ENCODE results near the gene CLPX. TPM values are rescaled to one million over a fixed set of nuclear protein-coding genes. Genes with fewer than 3 reads are reported as not detected.
"Not testable (repeated sequence)": the region's sequence is repeated elsewhere in the genome, so short reads cannot be mapped to it uniquely, and the experiment has no call there.

CLPX gene
- total RNA-seq, 1 experiment from 2014 or later, result 44.1 TPM

- Histone ChIP-seq H2AFZ (no peak overlapping the region), H3K4me1 (replicated peaks; ENCODE audit: insufficient read depth) (no peaks in the 10 kb centered on the region), H4K20me1 (ENCODE audit: insufficient read depth) (no peaks in the 10 kb centered on the region), H3K9me2 (ENCODE audit: insufficient read depth) (no peaks in the 10 kb centered on the region), H3K4me3 (no peak overlapping the region), H3F3A (ENCODE audit: insufficient read depth, low read depth) (no peaks in the 10 kb centered on the region), H3K27ac (no peak overlapping the region), H3K9me3 (ENCODE audit: insufficient read depth, low read depth) (no peaks in the 10 kb centered on the region), H3K36me3 (ENCODE audit: low read depth) (no peaks in the 10 kb centered on the region), H3K4me2 (no peak overlapping the region), H3K27me3 (ENCODE audit: insufficient read depth, low read depth) (no peaks in the 10 kb centered on the region), H3K79me2 (ENCODE audit: low read depth) (no peaks in the 10 kb centered on the region)
- intact Hi-C loops (cut with micrococcal nuclease; ENCODE audit: unreplicated experiment), result loop anchor here (5.0 kb wide), 1 partner anchor 368 kb away; no protein-coding TSS in a partner anchor
- CTCF ChIA-PET, result interaction anchor here (1.5 kb wide), 1 partner anchor 14 kb away, joined by 3 read pairs; no protein-coding TSS in a partner anchor
- POLR2A ChIA-PET (ENCODE audit: unreplicated experiment), result no interaction called here
- no peak for DNase-seq
- BruUV-seq (replicated peaks), result no TSS peak
- no peak for TF ChIP-seq EZH2 (IDR thresholded peaks at IDR 0.05; ENCODE audit: low read depth)
- TF ChIP-seq CTCF (conservative IDR thresholded peaks at IDR 0.05), result no peak
Measured at GRCh38 chr15:65100442-65100841, 84.7 kb downstream of the CLPX start.

- CTCF ChIA-PET, result interaction anchor here (0.5 to 0.7 kb wide), 2 partner anchors 44 to 391 kb away, joined by 3 to 4 read pairs; no protein-coding TSS in a partner anchor
- H3K4me1 ChIP-seq (replicated peaks; ENCODE audit: insufficient read depth); H3K4me3 ChIP-seq; POLR2A ChIA-PET (ENCODE audit: unreplicated experiment); H3K27ac ChIP-seq; H3K4me2 ChIP-seq; H3K36me3 ChIP-seq (ENCODE audit: low read depth); H3K9me3 ChIP-seq (ENCODE audit: insufficient read depth, low read depth); H3K79me2 ChIP-seq (ENCODE audit: low read depth); DNase-seq; H2AFZ ChIP-seq; H3K9me2 ChIP-seq (ENCODE audit: insufficient read depth); BruUV-seq (replicated peaks); H3F3A ChIP-seq (ENCODE audit: insufficient read depth, low read depth); H4K20me1 ChIP-seq (ENCODE audit: insufficient read depth); H3K27me3 ChIP-seq (ENCODE audit: insufficient read depth, low read depth): not testable (repeated sequence)
- intact Hi-C loops (cut with micrococcal nuclease; ENCODE audit: unreplicated experiment), result loop anchor here (5.0 kb wide), 1 partner anchor 368 kb away; no protein-coding TSS in a partner anchor
Measured at GRCh38 chr15:65099801-65100200, 85.3 kb downstream of the CLPX start.

GRCh38 chr15:65099336-65099735 lies 85.8 kb downstream of the CLPX start:
- Histone ChIP-seq H3K9me3 (ENCODE audit: insufficient read depth, low read depth) (no peaks in the 10 kb centered on the region), H3K79me2 (ENCODE audit: low read depth) (no peaks in the 10 kb centered on the region), H3K4me1 (replicated peaks; ENCODE audit: insufficient read depth) (no peaks in the 10 kb centered on the region), H3K4me2 (no peak overlapping the region), H3K36me3 (ENCODE audit: low read depth) (no peaks in the 10 kb centered on the region), H3K27me3 (ENCODE audit: insufficient read depth, low read depth) (no peaks in the 10 kb centered on the region), H3K27ac (no peak overlapping the region), H2AFZ (no peak overlapping the region), H3F3A (ENCODE audit: insufficient read depth, low read depth) (no peaks in the 10 kb centered on the region), H4K20me1 (ENCODE audit: insufficient read depth) (no peaks in the 10 kb centered on the region), H3K4me3 (no peak overlapping the region), H3K9me2 (ENCODE audit: insufficient read depth) (no peaks in the 10 kb centered on the region)
- CTCF ChIA-PET, result interaction anchor here (0.5 to 0.7 kb wide), 2 partner anchors 43 to 391 kb away, joined by 3 to 4 read pairs; no protein-coding TSS in a partner anchor
- DNase-seq, result no peak
- BruUV-seq (replicated peaks), result no TSS peak
- POLR2A ChIA-PET (ENCODE audit: unreplicated experiment), result interaction anchor here (0.6 kb wide), 1 partner anchor 314 kb away, joined by 3 read pairs; no protein-coding TSS in a partner anchor
- intact Hi-C loops (cut with micrococcal nuclease; ENCODE audit: unreplicated experiment), result no loop called here
- no peak for TF ChIP-seq EZH2 (IDR thresholded peaks at IDR 0.05; ENCODE audit: low read depth)
- no peak for TF ChIP-seq CTCF (conservative IDR thresholded peaks at IDR 0.05)

Other genes with a start within 250 kb of the CLPX start
- 88.3 and 91.7 TPM in 2 replicates for gene SPG21, start 195.4 kb downstream of the CLPX start, total RNA-seq (2021)
- 16.0 and 24.9 TPM in 2 replicates for gene MTFMT, start 155.7 kb downstream of the CLPX start, total RNA-seq (2021)
- gene SLC51B, start 140.0 kb downstream of the CLPX start, total RNA-seq (2021), result not detected in 2 replicates
- gene RASL12, start 117.4 kb downstream of the CLPX start, total RNA-seq (2021), result not detected in 2 replicates
- gene KBTBD13, start 108.6 kb downstream of the CLPX start, total RNA-seq (2021), result not detected in 2 replicates
- 2.5 and 3.1 TPM in 2 replicates for gene UBAP1L, start 70.1 kb downstream of the CLPX start, total RNA-seq (2021)
- 29.1 and 31.4 TPM in 2 replicates for gene PDCD7, start 51.5 kb downstream of the CLPX start, total RNA-seq (2021)
- gene CILP, start 26.1 kb upstream of the CLPX start, total RNA-seq (2021), result 0.07 and 0.08 TPM in 2 replicates
- gene PARP16, start 101.5 kb upstream of the CLPX start, total RNA-seq (2021), result 12.3 TPM in 2 replicates
- gene RNU5A-1, start 110.7 kb upstream of the CLPX start, total RNA-seq (2021), result not detected in 2 replicates
- not detected in 2 replicates for gene RNU5B-1, start 119.3 kb upstream of the CLPX start, total RNA-seq (2021)
- 0.22 and 0.38 TPM in 2 replicates for gene IGDCC3, start 192.7 kb upstream of the CLPX start, total RNA-seq (2021)
- gene IGDCC4, start 237.6 kb upstream of the CLPX start, total RNA-seq (2021), result 0.10 and 0.31 TPM in 2 replicates